Right renal cortex interstitium (tissue), 3 donors: ENCODE data around the gene KCNH6. TPM values are rescaled to one million over a fixed set of nuclear protein-coding genes. Genes with fewer than 3 reads are reported as not detected.
A peak's percentile ranks its signal among the peaks of the same experiment; 100 is the strongest.

Source experiments
- DNase-seq, 3 donors: peaks; one replicate each; pipeline ENCODE4 v3.0.0-alpha.2; 2013; ENCODE audit warnings: low read depth in 3 of 3, low spot score in 2 of 3
- polyA plus RNA-seq, 3 donors: library from polyadenylated mRNA; unstranded; fragments of 120-200 nt; gene quantifications; one replicate each; pipeline ENCODE4 v1.2.1, GENCODE V29; 2013; ENCODE audit not compliant: insufficient read length in 3 of 3

The KCNH6 gene
- polyA plus RNA-seq, 3 donors, result 1.3 to 2.0 (median 1.7) TPM

DNA sequence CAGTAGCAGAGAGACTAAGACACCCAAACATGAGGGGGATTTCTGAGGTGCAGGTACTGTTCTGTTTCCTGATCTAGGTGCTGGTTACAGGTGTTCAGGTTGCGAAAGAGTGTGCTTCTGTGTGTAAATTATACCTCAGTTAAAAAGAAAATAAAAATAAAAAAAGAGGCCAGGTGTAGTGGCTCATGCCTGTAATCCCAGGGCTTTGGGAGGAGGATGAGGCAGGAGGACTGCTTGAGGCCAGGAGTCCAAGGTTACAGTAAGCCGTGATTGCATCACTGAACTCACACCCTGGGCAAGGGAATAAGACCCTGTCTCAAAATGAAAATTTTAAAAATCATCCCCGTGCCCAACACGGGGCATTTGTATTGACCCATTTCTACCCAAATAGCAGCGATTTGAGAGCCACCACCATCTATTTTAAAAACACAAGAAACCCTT is 23.9 kb downstream of the KCNH6 start:
- no peak for DNase-seq

DNA sequence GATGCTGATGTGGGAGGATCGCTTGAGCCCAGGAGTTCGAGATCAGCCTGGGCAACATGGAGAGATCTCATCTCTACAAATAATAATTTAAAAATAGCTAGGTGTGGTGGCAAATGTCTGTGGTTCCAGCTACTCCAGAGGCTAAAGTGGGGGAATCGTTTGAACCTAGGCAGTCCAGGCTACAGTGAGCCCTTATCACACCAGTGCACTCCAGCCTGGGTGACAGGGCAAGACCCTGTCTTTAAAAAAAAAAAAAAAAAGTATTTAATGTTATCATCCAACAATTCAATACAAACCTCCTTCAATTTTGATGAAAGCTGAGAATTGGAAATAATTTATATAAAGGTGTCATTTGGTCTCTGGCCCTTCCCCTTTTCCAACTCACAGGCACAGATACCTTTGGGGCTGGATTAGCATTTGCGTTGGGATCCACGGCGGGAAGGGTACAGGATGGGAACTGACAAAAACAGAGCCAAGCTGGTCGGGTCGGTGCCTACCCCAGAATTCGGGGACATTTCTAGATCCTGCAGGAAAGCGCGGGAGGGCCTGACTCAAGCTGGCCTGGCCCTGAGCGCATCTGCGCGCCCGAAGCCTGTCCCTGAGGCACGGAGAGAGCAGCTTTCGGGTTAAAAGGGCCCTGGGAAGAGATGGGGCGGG is 26.3 kb downstream of the KCNH6 start:
- DNase-seq, result no peak

DNA sequence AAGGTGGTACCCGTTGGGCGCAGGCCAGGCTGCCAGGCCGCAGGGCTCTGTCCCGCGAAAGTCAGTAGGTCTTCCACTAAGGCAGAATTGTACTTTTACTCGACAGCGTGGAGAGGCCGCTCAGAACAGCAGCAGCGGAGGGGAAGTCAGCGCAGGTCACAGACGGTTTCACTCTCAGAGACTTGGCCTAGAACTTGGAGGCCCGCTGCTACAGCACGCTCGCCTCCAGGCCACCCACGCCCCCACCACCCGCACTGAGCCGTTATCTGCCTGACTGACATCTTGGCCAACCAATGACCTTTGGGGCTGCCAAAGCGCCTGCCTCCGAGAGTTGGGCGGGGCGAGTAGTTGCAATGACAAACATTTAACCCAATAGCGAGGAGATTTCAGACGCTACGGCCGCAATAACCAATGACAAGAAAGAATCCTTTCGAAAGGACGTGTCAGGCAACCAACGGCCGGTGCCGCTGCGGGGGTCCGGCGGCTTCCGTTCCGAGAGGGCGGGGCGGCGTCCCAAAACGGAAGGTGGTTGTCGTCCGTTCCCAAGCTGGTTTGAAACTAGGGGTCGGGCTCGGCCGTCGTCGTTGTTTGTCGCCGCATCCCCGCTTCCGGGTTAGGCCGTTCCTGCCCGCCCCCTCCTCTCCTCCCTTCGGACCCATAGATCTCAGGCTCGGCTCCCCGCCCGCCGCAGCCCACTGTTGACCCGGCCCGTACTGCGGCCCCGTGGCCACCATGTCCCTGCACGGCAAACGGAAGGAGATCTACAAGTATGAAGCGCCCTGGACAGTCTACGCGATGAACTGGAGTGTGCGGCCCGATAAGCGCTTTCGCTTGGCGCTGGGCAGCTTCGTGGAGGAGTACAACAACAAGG is 27.0 kb downstream of the KCNH6 start, which contains the start of gene DCAF7:
DCAF7 (plus strand) TSS at position 532 of the 871 bp plus-strand sequence; CDS start at position 733, 201 bp downstream.
- peak; percentile 98 to 100 (median 99) for DNase-seq

DNA sequence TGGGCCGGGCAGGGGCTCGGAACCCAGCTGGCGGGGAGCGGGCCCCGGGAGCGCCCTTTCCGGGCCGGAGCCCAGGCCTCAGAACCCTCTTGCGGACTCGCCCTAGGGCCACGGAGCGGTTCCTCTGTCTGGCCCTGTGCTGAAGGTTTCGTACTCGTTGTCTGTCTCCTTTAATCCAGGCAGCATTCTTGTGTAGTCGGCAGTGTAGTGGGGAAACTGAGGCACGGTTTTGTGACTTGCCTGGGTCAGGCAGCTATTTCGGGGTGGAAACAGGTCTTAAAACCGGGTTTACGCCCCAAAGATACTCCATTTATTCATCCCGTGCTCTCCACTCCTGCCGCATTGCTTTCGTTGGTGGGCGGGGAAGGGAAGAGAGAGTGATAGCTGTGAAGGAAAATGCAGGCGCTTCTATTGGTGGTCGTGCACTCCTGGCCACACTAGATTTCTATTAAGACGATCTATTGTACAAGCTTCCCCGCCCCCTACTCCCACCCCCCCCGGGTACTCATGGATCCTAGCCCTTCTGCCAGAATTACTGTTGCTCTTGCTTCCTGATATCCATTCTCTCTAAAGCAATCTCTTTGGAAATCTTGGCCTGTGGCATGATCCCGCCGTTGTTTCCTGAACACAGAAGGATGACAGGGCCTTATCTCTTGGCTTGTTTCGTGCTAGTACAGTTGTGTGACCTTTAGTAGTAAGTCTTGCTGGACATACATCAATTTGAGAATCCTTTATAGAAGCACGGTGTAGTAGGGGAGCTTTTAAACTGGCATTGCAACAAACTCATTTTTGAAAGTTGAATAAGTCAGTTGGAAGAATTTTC is 27.9 kb downstream of the KCNH6 start:
- DNase-seq, result peak in 1 of 3 donors; percentile 37

DNA sequence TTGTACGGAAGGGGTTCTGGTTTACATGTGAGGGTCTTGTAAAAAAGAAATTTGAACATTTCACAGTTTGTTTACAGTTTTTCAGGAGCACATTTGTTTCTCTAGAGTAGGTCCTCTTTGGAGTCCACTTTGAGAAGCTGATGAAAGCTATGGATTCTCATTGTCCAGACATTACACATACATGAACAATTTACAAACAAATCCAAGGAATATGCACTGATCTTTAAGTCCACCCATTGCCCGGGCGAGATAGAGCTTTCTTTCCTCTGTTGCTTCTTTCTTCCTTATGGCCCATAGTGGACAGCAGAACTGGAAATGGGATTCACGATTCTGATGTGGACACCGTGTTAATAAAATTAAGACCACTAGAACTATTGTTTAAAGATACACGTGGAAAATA is 29.1 kb downstream of the KCNH6 start:
- no peak for DNase-seq

DNA sequence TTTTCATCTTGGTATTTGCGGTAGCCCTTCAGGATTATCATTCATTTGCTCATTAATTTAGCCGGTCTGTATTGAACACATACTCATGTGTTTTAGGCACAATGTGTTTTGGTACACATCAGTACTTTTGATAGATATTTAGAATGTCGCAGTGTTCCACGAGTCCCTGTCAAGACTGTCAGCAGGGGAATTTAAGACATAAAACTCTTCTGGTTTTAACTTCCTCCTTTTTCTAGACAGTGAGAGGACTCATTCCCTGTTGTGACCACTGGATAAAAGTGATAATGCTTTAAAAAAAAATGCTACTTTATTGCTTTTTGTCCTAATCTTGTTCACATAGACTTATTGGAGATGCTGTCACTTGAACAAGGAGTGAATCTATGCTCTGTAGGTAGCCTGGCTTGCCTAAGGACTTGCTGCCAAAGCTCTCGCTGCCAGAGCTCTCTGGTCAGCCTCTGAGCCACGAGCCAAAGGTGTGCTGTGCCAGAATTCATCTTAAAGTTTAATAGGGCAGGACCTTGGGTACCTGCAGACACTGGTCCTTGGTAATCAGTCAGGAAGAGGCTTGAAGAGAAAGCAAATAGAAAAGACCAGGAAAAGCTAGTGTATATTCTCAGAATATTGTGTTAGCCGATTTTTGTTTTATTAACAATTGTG is 32.5 kb downstream of the KCNH6 start:
- DNase-seq, result no peak

DNA sequence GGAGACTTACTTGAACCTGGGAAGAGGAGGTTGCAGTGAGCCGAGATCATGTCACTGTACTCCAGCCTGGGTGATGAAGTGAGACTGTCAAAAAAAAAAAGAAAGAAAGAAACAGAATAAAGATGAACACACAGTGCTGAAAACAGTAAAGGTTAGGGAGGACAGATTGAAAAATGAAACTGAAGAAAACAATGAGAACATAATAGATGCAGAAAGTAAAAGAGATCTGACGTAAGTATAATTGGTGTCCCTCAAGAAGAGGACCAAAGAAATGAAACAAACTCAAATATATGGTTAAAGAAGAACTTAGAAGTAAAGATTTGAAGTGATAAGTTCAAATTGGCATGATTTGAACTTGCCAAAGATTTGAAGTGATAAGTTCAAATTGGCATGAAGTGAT is 34.3 kb downstream of the KCNH6 start:
- no peak for DNase-seq

DNA sequence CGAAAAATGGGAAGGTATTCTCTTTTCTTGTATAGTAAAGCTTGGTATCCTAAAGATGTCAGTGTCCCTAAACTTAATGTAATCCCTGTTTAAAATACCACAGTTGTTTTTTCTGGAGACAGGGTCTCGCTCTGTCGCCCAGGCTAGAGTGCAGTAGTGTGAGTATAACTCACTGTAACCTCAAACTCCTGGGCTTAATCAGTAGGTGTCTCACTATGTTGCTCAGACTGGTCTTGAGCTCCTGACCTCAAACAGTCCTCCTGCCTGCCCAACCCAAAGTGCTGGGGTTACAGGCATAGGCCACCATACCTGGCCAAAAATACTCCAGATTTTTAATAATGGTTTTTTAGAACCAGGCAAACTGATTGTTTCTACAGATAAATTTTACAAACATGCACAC is 35.3 kb downstream of the KCNH6 start:
- no peak for DNase-seq

DNA sequence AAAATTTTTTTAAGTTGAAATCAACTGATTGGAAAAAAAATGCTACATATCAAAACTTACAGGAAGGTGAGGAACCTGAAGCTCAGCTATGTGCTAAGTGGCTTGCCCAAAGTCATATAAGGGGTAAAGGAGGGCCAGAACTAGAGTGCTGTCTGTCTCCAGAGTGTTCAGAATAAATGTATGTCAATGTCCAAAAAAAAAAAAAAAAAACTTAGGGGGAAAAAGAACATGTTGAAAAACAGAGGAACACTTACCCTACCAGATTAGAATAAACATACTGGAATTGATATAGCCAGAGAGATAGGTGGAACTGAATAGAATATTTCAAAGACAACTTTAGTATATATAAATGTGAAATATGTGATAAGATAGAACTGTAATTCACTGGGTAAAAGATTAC is 38.7 kb downstream of the KCNH6 start:
- no peak for DNase-seq

DNA sequence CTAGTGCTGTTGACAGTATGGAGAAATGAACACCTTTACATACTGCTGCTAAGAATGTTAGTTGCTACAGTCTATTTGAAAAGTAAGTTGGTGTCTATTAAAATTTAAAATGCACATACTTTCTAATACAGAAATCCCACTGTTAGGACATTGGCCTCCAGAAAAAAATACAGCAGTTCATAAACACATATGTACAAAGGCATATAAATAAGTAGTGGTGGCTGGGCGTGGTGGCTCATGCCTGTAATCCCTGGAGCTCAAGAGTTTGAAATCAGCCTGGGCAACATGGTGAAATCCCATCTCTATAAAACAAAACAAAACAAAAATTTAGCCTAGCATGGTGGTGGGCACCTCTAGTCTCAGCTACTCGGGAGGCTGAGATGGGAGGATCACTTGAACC is 40.2 kb downstream of the KCNH6 start:
- DNase-seq, result no peak

DNA sequence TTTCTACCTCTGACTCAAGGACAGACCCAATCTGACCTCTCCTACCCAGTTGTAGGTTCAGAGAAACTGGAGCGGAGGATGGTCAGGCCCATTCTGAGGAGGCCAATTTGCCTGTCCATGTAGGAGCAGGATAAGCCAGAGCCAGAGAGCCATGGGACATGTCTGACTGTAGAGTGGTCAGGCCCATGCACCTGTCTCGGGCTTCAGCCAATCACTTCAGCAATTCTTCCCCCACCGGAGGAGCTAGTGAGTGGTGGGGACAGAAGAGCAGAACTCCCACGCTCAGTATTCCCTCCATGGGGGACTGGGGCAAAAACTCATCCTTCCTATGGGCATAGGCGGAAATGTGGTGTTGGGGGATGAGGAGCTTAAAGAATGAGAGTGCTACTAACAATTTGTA is 41.4 kb downstream of the KCNH6 start:
- no peak for DNase-seq

DNA sequence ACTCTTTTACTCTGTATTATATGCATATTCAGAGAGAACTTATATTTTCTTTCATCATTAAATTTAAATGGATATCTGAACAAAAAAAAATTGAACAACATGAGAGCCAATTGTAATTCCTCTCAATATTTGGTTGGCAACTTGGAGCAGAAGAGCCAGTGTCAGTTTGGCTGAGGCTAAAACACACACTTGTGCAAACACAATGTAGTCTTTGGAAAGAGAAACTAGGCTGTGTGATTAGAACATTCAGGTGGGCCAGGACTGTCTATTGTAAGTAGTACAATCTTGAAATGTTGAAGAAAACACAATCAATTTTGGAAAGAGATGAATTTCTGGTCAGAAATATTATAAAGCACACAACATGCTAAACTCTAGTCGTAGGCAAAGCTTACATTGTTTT is 44.1 kb downstream of the KCNH6 start:
- DNase-seq, result no peak

DNA sequence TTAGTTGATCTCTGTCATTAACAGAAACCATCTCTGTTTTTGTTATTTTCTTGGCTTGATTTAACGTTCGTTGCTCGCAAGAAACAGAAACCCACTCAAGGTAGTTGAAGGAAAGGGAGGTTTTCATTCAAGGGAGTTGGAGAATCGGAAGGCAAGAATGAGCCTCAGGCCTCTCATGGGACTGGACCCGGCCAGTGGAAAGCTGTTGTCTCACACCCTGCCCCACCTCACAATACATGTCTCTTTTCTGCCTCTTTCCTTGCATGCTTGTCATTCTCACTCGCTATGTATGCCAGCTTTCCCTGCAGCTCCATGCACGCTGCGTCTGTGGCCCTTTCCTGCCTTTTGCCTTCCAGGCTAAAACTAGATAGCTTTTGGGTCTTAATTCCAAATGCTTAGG is 45.4 kb downstream of the KCNH6 start:
- no peak for DNase-seq

DNA sequence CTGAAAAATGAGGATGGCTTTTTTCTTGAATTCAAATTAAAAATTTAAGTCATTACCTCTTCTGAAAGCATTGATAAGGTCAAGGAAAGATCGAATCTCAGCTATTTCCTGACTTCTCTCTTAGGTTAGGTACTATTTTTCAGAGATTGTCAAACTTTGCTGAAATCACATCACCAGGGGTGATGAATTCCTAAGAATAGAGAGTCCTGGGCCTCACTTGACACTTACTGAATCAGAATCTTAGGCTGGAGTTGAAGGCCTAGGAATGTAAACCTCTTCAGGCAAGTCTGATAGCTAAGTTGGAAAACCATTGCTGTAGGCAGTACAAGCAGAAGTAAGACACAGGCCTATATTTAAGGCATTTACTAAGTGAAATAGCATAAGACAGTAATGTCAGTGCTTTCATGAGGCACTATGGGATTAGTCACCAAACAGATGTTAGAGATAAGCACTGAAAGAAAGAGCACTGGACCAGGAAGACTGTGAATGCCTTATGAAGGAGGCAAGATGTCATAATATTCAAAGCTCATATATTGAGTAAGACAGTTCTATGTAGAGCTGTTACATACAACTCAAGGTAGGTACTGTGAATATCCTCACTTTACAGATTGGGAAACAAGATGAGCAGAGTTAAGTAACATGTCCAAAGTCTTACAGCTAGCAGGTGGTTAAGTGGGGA is 48.6 kb downstream of the KCNH6 start:
- DNase-seq, result no peak

DNA sequence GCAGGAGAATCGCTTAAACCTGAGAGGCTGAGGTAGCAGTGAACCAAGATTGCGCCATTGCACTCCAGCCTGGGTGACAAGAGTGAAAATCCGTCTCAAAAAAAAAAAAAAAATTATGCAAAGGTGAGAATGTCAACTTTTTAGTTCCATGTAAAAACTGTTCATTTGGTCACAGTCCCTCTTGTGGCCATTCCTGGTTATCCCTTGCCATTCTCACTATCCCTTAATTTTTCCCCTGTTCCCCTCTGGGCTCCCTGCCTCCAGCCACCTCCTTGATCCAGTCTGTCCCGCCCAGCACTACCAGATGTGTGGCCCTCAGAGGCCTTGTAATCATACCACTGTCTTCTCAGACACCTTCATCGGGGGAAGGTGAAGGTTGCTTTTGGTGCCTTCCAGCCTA is 50.5 kb downstream of the KCNH6 start:
- DNase-seq, result no peak

DNA sequence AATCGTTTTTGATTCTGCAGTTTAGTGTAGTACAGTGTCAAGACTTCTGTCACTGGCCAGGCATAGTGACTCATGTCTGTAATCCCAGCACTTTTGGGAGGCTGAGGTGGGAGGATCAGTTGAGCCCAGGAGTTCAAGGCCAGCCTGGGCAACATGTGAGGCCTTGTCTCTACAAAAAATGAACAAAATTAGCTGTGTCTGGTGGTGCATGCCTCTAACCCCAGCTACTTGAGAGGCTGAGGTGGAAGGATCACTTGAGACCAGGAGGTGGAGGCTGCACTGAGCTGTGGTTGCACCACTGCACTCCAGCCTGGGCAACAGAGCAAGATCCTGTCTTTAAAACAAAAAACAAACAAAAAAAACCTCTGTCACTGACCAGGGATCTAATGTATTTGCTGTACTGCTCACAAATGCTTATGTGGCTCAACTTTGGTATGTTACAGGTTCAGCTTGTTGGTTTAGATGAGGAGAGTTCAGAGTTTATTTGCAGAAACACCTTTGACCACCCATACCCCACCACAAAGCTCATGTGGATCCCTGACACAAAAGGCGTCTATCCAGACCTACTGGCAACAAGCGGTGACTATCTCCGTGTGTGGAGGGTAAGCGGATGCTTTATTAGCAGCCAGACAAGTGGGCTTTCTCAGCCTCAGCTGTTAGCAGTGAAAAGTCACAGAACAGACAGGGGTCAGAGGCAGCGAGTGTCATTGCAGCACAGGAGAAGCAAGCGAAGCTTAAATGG is 55.0 kb downstream of the KCNH6 start:
- DNase-seq, result no peak

DNA sequence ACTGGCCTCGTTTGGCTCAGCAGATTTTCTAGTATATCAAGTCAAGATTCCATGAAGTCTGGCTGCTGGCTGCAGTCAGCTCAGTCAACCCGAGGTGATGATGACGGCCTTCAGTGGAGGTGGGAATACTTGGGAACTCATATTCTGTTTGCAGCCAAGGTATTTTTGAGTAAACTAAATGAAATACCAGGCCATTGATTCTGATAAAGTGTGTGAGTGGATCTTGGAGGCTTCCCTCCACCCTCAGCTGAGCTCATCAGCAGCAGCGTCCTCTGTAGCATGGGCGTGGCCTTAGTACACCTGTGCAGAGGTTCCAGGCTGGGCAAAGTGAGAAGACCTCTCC is 55.6 kb downstream of the KCNH6 start:
- no peak for DNase-seq

DNA sequence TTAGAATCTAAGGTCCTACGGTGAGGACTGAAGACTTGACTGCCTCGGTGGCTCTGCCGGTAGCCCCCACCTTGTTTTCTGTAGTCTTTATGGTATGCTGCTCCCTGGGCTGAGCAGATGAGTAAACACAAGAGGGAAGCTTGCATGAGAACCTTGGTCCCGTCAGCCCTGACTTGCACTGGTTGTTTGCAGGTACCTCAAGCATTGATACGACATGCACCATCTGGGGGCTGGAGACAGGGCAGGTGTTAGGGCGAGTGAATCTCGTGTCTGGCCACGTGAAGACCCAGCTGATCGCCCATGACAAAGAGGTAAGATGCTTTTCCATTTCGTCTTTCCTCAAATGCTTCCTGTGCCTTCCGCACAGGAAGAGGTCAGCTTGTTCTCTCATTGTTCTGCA is 56.5 kb downstream of the KCNH6 start:
- DNase-seq, result no peak

DNA sequence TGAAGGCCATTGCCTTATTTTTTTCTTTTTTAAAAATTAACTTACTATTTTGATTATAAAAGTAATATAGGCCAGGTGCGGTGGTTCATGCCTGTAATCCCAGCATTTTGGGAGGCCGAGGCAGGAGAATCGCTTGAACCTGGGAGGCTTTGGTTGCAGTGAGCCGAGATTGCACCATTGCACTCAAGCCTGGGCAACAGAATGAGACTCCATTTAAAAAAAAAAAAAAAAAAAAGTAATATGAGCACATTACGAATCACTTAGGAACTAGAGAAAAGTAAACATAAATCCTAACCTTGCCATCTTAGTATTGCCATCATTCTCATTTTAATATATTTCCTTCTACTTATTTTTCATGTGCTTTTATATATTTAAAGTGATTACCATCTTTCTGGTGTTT is 64.6 kb downstream of the KCNH6 start:
- no peak for DNase-seq

DNA sequence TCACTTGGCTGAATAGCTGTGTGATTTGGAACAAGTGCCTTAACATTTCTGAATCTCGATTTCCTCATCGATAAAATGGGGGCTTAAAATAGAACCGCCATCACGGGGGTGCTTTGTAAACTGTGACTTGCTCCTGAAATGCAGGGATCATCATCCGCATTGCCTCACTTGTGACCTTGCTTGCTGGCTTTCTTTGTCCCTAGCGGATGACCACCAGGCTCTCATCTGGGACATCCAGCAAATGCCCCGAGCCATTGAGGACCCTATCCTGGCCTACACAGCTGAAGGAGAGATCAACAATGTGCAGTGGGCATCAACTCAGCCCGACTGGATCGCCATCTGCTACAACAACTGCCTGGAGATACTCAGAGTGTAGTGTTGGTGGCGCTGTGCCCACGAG is 65.6 kb downstream of the KCNH6 start:
- no peak for DNase-seq
